Activated effector memory CD4-positive, alpha-beta T cell treated with Interleukin-2 at 50 U/mL for 16 hours (primary cell): ENCODE measurements around the gene MRM2.

Experiments used
- DNase-seq: peaks from one replicate; pipeline ENCODE4 v3.0.0-alpha.2; 2020

The MRM2 gene

GRCh38 chr7:2264158-2264557, 22.2 kb upstream of the MRM2 start:
- no peak for DNase-seq

GRCh38 chr7:2263176-2263575, 21.2 kb upstream of the MRM2 start:
- DNase-seq: no peak

- DNase-seq: no peak
These were observed 19.6 kb upstream of the MRM2 start for GRCh38 chr7:2261611-2262010.

- DNase-seq: no peak
These were observed 18.8 kb upstream of the MRM2 start for GRCh38 chr7:2260820-2261219.

GRCh38 chr7:2259480-2259879, 17.5 kb upstream of the MRM2 start:
- DNase-seq: no peak

GRCh38 chr7:2258661-2259365, 16.8 kb upstream of the MRM2 start:
- no peak for DNase-seq

GRCh38 chr7:2257651-2258050, 15.6 kb upstream of the MRM2 start:
- DNase-seq: no peak

- no peak for DNase-seq
These were observed 15.1 kb upstream of the MRM2 start for GRCh38 chr7:2257046-2257551.

- DNase-seq: no peak
These were observed 14.5 kb upstream of the MRM2 start for GRCh38 chr7:2256306-2257045.

GRCh38 chr7:2255145-2256139, 13.4 kb upstream of the MRM2 start:
- DNase-seq: no peak

GRCh38 chr7:2254429-2255144, 12.6 kb upstream of the MRM2 start:
- no peak for DNase-seq

- no peak for DNase-seq
These were observed 11.7 kb upstream of the MRM2 start for GRCh38 chr7:2253525-2254244.

GRCh38 chr7:2253021-2253420, 11.0 kb upstream of the MRM2 start:
- no peak for DNase-seq

GRCh38 chr7:2251841-2252771, 10.1 kb upstream of the MRM2 start:
- no peak for DNase-seq

- no peak for DNase-seq
These were observed 9.4 kb upstream of the MRM2 start for GRCh38 chr7:2251381-2251780.

- DNase-seq: no peak
These were observed 7.8 kb upstream of the MRM2 start for GRCh38 chr7:2249744-2250323.

- no peak for DNase-seq
These were observed 7.1 kb upstream of the MRM2 start for GRCh38 chr7:2248984-2249694.

GRCh38 chr7:2247141-2247995, 5.4 kb upstream of the MRM2 start:
- DNase-seq: no peak
